ENCODE results near the gene AZIN2.

DNA sequence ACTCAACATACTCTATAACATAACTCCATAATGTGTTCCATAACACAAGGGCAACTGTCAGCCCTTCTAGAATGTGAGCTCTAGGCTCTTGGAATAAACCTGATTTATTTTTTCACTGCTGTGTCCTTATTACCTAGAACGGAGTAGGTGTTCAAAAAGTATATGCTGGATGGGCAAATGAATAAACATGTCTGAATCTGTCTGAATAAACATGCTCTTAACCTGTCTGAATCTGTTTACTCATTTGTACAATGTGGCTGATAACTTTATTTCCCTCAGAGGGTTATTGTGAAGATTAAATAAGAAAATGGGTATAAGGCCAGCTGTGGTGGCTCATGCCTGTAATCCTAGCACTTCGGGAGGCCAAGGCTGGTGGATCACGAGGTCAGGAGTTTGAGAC, 42.3 kb downstream of the AZIN2 start:
- TF ChIP-seq POLR2A (IDR thresholded peaks at IDR 0.05; ENCODE audit: low read depth) (no peak), POLR2AphosphoS5 (IDR thresholded peaks at IDR 0.05) (no peak)
- TF ChIP-seq, protein P1, sequence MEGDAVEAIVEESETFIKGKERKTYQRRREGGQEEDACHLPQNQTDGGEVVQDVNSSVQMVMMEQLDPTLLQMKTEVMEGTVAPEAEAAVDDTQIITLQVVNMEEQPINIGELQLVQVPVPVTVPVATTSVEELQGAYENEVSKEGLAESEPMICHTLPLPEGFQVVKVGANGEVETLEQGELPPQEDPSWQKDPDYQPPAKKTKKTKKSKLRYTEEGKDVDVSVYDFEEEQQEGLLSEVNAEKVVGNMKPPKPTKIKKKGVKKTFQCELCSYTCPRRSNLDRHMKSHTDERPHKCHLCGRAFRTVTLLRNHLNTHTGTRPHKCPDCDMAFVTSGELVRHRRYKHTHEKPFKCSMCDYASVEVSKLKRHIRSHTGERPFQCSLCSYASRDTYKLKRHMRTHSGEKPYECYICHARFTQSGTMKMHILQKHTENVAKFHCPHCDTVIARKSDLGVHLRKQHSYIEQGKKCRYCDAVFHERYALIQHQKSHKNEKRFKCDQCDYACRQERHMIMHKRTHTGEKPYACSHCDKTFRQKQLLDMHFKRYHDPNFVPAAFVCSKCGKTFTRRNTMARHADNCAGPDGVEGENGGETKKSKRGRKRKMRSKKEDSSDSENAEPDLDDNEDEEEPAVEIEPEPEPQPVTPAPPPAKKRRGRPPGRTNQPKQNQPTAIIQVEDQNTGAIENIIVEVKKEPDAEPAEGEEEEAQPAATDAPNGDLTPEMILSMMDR (IDR thresholded peaks at IDR 0.05): no peak

All from esophagus muscularis mucosa (tissue), 3 donors.